ENCODE results near the gene RAB3D. TPM values are rescaled to one million over a fixed set of nuclear protein-coding genes. Genes with fewer than 3 reads are reported as not detected.

RAB3D gene
- total RNA-seq, 1 experiment from 2014 or later: 28.9 TPM

- ChIA-PET POLR2A (no interaction called here), RAD21 (ENCODE audit: low non-redundant PET in 1 of 2, low total read pairs in 2 of 2, uncharacterized antibody in 2 of 2, unreplicated experiment in 2 of 2) (no interaction called here), CTCF (no interaction called here)
- 0 out of 4 replicates have a peak, but pooled peaks cover 0 to 2% of the 10 kb centered on the region in 2 experiments for H3K36me3 ChIP-seq (ENCODE audit: control insufficient read depth in 1 of 2, insufficient read depth in 2 of 2, low read length in 2 of 2)
- DNase-seq (ENCODE audit: low read depth, low spot score) (no peak), ATAC-seq (no peak)
- H4K20me1 ChIP-seq (ENCODE audit: insufficient read depth): no peaks in the 10 kb centered on the region
- H3K9ac ChIP-seq (ENCODE audit: low read length): no peak overlapping the region
- no peak for TF ChIP-seq ATF3 (IDR thresholded peaks at IDR 0.05)
- no peak for TF ChIP-seq SIN3A (IDR thresholded peaks at IDR 0.05; ENCODE audit: low read depth)
- no peak for TF ChIP-seq MAX (IDR thresholded peaks at IDR 0.05)
- TF ChIP-seq ZBTB33 (IDR thresholded peaks at IDR 0.05; ENCODE audit: extremely low read depth, insufficient replicate concordance, low read length): no peak
- H3K79me2 ChIP-seq (ENCODE audit: insufficient read depth, low read length): no peaks in the 10 kb centered on the region
- no peak overlapping the region for H3K4me3 ChIP-seq (replicated peaks in 1 of 2; ENCODE audit: low read depth in 1 of 2, low read length in 2 of 2)
- H3K27me3 ChIP-seq (ENCODE audit: insufficient read depth, low read length): no peaks in the 10 kb centered on the region
- H3K27ac ChIP-seq (ENCODE audit: low read depth, low read length): no peak overlapping the region
- BruUV-seq (replicated peaks): no TSS peak
- no peaks in the 10 kb centered on the region for H3K9me3 ChIP-seq (ENCODE audit: control insufficient read depth in 1 of 2, insufficient read depth in 1 of 2, low read depth in 1 of 2, low read length in 2 of 2)
- H3K4me2 ChIP-seq (ENCODE audit: low read length): no peak overlapping the region
- no peak overlapping the region for H2AFZ ChIP-seq (ENCODE audit: low read depth, low read length, poor library complexity, severe bottlenecking)
- H3K4me1 ChIP-seq (ENCODE audit: control insufficient read depth in 1 of 2, insufficient read depth in 2 of 2, low read length in 2 of 2): peaks cover 7 to 24% of the 10 kb centered on the region in 2 experiments
- no peaks in the 10 kb centered on the region for H3K9me2 ChIP-seq (ENCODE audit: insufficient read depth)
- intact Hi-C loops (cut with micrococcal nuclease): no loop called here
Observed at GRCh38 chr19:11359421-11359820, 20.0 kb upstream of the RAB3D start.

GRCh38 chr19:11356676-11357550 lies 17.5 kb upstream of the RAB3D start:
- ChIA-PET RAD21 (ENCODE audit: low non-redundant PET in 1 of 2, low total read pairs in 2 of 2, uncharacterized antibody in 2 of 2, unreplicated experiment in 2 of 2) (no interaction called here), CTCF (no interaction called here), POLR2A (interaction anchor here (0.6 kb wide), 1 partner anchor 1585 kb away, joined by 3 read pairs; no protein-coding TSS in a partner anchor)
- Histone ChIP-seq H3K27me3 (ENCODE audit: insufficient read depth, low read length) (no peaks in the 10 kb centered on the region), H3K4me2 (ENCODE audit: low read length) (no peak overlapping the region), H3K27ac (ENCODE audit: low read depth, low read length) (no peak overlapping the region), H3K79me2 (ENCODE audit: insufficient read depth, low read length) (no peaks in the 10 kb centered on the region), H3K9me2 (ENCODE audit: insufficient read depth) (no peaks in the 10 kb centered on the region), H3K4me3 (replicated peaks in 1 of 2; ENCODE audit: low read depth in 1 of 2, low read length in 2 of 2) (no peak overlapping the region), H3K4me1 (ENCODE audit: control insufficient read depth in 1 of 2, insufficient read depth in 2 of 2, low read length in 2 of 2) (peaks cover 7 to 23% of the 10 kb centered on the region in 2 experiments), H3K9me3 (ENCODE audit: control insufficient read depth in 1 of 2, insufficient read depth in 1 of 2, low read depth in 1 of 2, low read length in 2 of 2) (no peaks in the 10 kb centered on the region), H3K9ac (ENCODE audit: low read length) (no peak overlapping the region), H2AFZ (ENCODE audit: low read depth, low read length, poor library complexity, severe bottlenecking) (no peak overlapping the region), H3K36me3 (ENCODE audit: control insufficient read depth in 1 of 2, insufficient read depth in 2 of 2, low read length in 2 of 2) (0 out of 4 replicates have a peak, but pooled peaks cover 0 to 2% of the 10 kb centered on the region in 2 experiments), H4K20me1 (ENCODE audit: insufficient read depth) (no peaks in the 10 kb centered on the region)
- ATAC-seq: no peak
- intact Hi-C loops (cut with micrococcal nuclease): no loop called here
- BruUV-seq (replicated peaks): no TSS peak
- DNase-seq (ENCODE audit: low read depth, low spot score): no peak
- TF ChIP-seq ZNF274 (IDR thresholded peaks at IDR 0.05; ENCODE audit: low read depth, low read length) (no peak), CTCF (IDR thresholded peaks at IDR 0.05 in 2 of 3, conservative IDR thresholded peaks at IDR 0.05 in 1 of 3; ENCODE audit: borderline replicate concordance in 1 of 3, insufficient read depth in 1 of 3, low read depth in 2 of 3, low read length in 2 of 3) (no peak), MAX (IDR thresholded peaks at IDR 0.05) (no peak), ZFX (IDR thresholded peaks at IDR 0.05) (no peak), YY1 (IDR thresholded peaks at IDR 0.05; ENCODE audit: extremely low read depth, insufficient replicate concordance, low read depth, low read length) (no peak), SP1 (IDR thresholded peaks at IDR 0.05; ENCODE audit: low read depth) (no peak), ZBTB33 (IDR thresholded peaks at IDR 0.05; ENCODE audit: extremely low read depth, insufficient replicate concordance, low read length) (no peak), JUND (IDR thresholded peaks at IDR 0.05) (no peak)

All from HCT116 (cell line).